Dendritic cell treated with granulocyte-macrophage colony-stimulating factor and Interleukin-4, amounts not matched to agents 40 ng/mL and 50 ng/mL, for 4 days (primary cell): Measurements from ENCODE around the gene HDAC9.

Experiments
- H3K27ac Mint-ChIP-seq: one replicate; pipeline ENCODE4 v1.8.0; 2022; ENCODE audit warnings: mild to moderate bottlenecking, mixed read lengths
- H3K27me3 Mint-ChIP-seq: one replicate; pipeline ENCODE4 v1.8.0; 2022; ENCODE audit warnings: mild to moderate bottlenecking, mixed read lengths
- H3K36me3 Mint-ChIP-seq: one replicate; pipeline ENCODE4 v1.8.0; 2022; ENCODE audit warnings: low read depth, mixed read lengths
- H3K4me1 Mint-ChIP-seq: one replicate; pipeline ENCODE4 v1.8.0; 2022; ENCODE audit warnings: low read depth, mixed read lengths
- H3K4me3 Mint-ChIP-seq: one replicate; pipeline ENCODE4 v1.8.0; 2022; ENCODE audit warnings: mild to moderate bottlenecking, moderate library complexity, mixed read lengths
- H3K9me3 Mint-ChIP-seq: one replicate; pipeline ENCODE4 v1.8.0; 2022; ENCODE audit warnings: mixed read lengths
- intact Hi-C: fragments of 100-400 bp; cut with micrococcal nuclease; formaldehyde crosslinking; loops from one replicate; pipeline ENCODE4 v1.15.0; 2022

Gene HDAC9

GRCh38 chr7:18828260-18828993, 332.9 kb downstream of the HDAC9 start:
- intact Hi-C loops = no loop called here
- no peaks in the 10 kb centered on the region for H3K36me3 Mint-ChIP-seq
- no peaks in the 10 kb centered on the region for H3K27me3 Mint-ChIP-seq
- no peaks in the 10 kb centered on the region for H3K9me3 Mint-ChIP-seq
- no peak overlapping the region for H3K4me3 Mint-ChIP-seq
- H3K27ac Mint-ChIP-seq = no peak overlapping the region
- H3K4me1 Mint-ChIP-seq = no peaks in the 10 kb centered on the region

DNA sequence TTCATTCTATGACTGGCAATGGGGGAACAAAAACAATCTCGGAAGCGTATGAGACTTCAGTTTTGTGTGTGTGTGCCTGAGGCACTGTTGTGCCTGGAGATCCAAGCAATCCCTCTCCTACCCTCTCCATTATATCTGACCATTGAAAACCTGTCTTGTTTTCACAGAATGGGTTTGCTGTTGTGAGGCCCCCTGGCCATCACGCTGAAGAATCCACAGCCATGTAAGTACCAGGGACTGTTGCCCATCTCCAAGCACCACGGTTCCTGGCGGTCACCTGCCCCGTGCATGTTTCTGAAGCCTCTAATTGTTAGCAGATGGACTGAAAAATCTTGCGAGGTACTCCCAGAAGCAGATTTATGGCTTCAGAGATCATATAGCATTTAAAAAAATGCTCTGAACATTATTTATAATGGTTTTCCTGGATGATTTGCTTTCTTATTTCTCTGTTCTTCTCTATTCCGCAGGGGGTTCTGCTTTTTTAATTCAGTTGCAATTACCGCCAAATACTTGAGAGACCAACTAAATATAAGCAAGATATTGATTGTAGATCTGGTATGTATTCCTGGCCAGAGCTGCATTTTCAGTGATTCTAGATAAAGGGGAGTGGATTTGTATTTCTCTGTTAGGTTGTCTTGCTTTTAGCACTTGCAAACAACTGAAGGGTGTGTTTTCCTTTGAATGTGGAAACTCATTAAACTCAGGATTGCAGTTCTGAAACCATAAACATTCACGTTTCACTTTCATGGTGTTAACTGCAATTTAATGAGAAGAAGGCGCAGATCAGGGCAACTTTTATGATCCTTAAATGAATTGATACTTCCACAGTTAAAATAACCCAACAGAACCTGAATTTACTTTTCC, 333.7 kb downstream of the HDAC9 start:
- H3K27me3 Mint-ChIP-seq = no peaks in the 10 kb centered on the region
- H3K27ac Mint-ChIP-seq = no peak overlapping the region
- H3K9me3 Mint-ChIP-seq = no peaks in the 10 kb centered on the region
- no peak overlapping the region for H3K4me3 Mint-ChIP-seq
- H3K4me1 Mint-ChIP-seq = no peaks in the 10 kb centered on the region
- intact Hi-C loops = no loop called here
- no peaks in the 10 kb centered on the region for H3K36me3 Mint-ChIP-seq

- Mint-ChIP-seq H3K4me1 (peaks cover under 1% of the 10 kb centered on the region), H3K4me3 (no peak overlapping the region), H3K27me3 (no peaks in the 10 kb centered on the region), H3K27ac (no peak overlapping the region), H3K36me3 (no peaks in the 10 kb centered on the region), H3K9me3 (no peaks in the 10 kb centered on the region)
- intact Hi-C loops = no loop called here
Measured at GRCh38 chr7:18829858-18830285, 334.3 kb downstream of the HDAC9 start.

GRCh38 chr7:18831419-18831818, 335.9 kb downstream of the HDAC9 start:
- H3K27me3 Mint-ChIP-seq = no peaks in the 10 kb centered on the region
- peaks cover 5% of the 10 kb centered on the region for H3K4me1 Mint-ChIP-seq
- intact Hi-C loops = no loop called here
- no peak overlapping the region for H3K27ac Mint-ChIP-seq
- no peaks in the 10 kb centered on the region for H3K36me3 Mint-ChIP-seq
- no peak overlapping the region for H3K4me3 Mint-ChIP-seq
- no peaks in the 10 kb centered on the region for H3K9me3 Mint-ChIP-seq

- intact Hi-C loops = no loop called here
- H3K27me3 Mint-ChIP-seq = no peaks in the 10 kb centered on the region
- no peaks in the 10 kb centered on the region for H3K36me3 Mint-ChIP-seq
Measured at GRCh38 chr7:18831943-18832342, 336.4 kb downstream of the HDAC9 start.

GRCh38 chr7:18834577-18834976, 339.0 kb downstream of the HDAC9 start:
- Mint-ChIP-seq H3K4me3 (no peak overlapping the region), H3K27me3 (no peaks in the 10 kb centered on the region), H3K27ac (no peak overlapping the region), H3K4me1 (peaks cover 5% of the 10 kb centered on the region), H3K9me3 (no peaks in the 10 kb centered on the region), H3K36me3 (no peaks in the 10 kb centered on the region)
- intact Hi-C loops = no loop called here

More at GRCh38 chr7:18831943-18832342, 336.4 kb downstream of the HDAC9 start:
- no peak overlapping the region for H3K27ac Mint-ChIP-seq
- H3K4me3 Mint-ChIP-seq = no peak overlapping the region
- H3K9me3 Mint-ChIP-seq = no peaks in the 10 kb centered on the region
- H3K4me1 Mint-ChIP-seq = peaks cover 5% of the 10 kb centered on the region

DNA sequence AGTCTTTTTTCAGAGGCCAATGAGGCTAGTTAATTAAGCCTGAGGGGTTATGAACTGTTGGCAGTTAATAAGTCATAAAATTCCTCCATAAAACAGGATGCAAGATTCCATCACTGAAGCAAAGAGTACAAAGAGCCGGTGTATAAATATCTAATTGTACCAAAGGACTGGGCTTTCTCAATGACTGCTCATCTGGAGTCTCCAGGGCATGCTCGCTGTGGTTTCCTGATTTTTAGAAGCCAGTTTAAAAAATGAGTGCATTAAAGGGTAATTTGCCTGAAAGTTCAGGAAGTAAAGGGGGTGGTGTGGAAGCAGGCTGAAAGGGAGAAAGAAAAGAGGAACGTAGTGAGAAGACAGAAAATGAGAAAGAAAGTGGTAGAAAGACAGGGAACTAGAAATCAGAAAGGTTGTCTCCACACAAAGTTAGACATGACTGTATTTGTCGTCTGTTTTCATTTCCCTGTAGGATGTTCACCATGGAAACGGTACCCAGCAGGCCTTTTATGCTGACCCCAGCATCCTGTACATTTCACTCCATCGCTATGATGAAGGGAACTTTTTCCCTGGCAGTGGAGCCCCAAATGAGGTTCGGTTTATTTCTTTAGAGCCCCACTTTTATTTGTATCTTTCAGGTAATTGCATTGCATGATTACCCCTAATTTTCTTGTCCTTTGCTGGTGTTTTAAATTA, 339.6 kb downstream of the HDAC9 start:
- Mint-ChIP-seq H3K4me3 (no peak overlapping the region), H3K27me3 (no peaks in the 10 kb centered on the region), H3K9me3 (no peaks in the 10 kb centered on the region), H3K36me3 (no peaks in the 10 kb centered on the region), H3K27ac (no peak overlapping the region), H3K4me1 (peaks cover 5% of the 10 kb centered on the region)
- intact Hi-C loops = no loop called here

DNA sequence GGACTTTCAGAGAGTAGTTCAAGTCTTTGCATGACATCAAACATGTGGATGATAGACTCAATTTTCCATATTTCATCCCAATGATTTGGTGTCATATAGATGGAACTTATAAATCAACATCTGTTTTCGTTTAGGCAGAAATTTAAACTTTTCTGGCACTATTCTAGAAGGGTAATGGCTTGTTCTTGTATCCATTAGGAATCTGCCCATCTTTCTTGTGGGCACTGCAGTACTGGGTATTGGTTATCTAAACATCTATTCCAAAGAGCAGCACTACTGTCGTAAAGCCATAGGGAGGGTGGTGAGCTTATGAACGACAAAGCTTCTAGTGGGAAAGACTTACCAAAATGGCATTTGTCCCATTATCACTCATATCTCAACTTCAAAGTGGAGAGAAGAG, 348.4 kb downstream of the HDAC9 start:
- Mint-ChIP-seq H3K4me3 (no peak overlapping the region), H3K9me3 (no peaks in the 10 kb centered on the region)

GRCh38 chr7:18844735-18845134, 349.2 kb downstream of the HDAC9 start:
- no peak overlapping the region for H3K4me3 Mint-ChIP-seq
- intact Hi-C loops = no loop called here
- H3K4me1 Mint-ChIP-seq = no peaks in the 10 kb centered on the region
- no peaks in the 10 kb centered on the region for H3K27me3 Mint-ChIP-seq
- H3K27ac Mint-ChIP-seq = no peak overlapping the region
- no peaks in the 10 kb centered on the region for H3K36me3 Mint-ChIP-seq
- H3K9me3 Mint-ChIP-seq = no peaks in the 10 kb centered on the region

More for the DNA sequence above, 348.4 kb downstream of the HDAC9 start:
- Mint-ChIP-seq H3K36me3 (no peaks in the 10 kb centered on the region), H3K4me1 (no peaks in the 10 kb centered on the region), H3K27me3 (no peaks in the 10 kb centered on the region), H3K27ac (no peak overlapping the region)
- intact Hi-C loops = no loop called here

DNA sequence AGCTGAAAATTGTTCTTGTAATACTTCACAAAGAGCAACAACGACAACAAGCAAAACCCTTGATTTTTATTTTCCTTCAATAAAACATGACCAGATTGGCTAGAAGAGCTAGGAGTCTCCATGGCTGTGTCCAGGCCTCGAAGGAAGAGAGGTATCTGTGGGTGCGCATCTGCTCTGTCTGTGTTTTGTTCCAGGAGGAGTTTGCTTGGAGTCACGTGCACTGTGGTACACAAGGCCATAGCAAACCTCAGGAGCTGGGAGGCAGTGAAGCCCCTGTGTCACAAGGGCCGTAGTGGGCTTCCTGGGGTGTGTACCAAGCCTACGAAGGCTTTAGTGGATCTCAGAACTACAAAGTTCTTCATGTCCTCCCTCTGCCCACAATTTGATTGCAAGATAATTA, 350.2 kb downstream of the HDAC9 start:
- H3K9me3 Mint-ChIP-seq = no peaks in the 10 kb centered on the region
- H3K27me3 Mint-ChIP-seq = no peaks in the 10 kb centered on the region
- no peak overlapping the region for H3K4me3 Mint-ChIP-seq
- intact Hi-C loops = no loop called here
- H3K36me3 Mint-ChIP-seq = no peaks in the 10 kb centered on the region
- H3K4me1 Mint-ChIP-seq = no peaks in the 10 kb centered on the region
- no peak overlapping the region for H3K27ac Mint-ChIP-seq

- intact Hi-C loops = no loop called here
- no peak overlapping the region for H3K27ac Mint-ChIP-seq
- no peaks in the 10 kb centered on the region for H3K4me1 Mint-ChIP-seq
Measured at GRCh38 chr7:18846765-18847215, 351.2 kb downstream of the HDAC9 start.

GRCh38 chr7:18849130-18849529, 353.6 kb downstream of the HDAC9 start:
- intact Hi-C loops = no loop called here
- H3K9me3 Mint-ChIP-seq = peaks cover 18% of the 10 kb centered on the region
- H3K27ac Mint-ChIP-seq = no peak overlapping the region
- no peak overlapping the region for H3K4me3 Mint-ChIP-seq
- H3K36me3 Mint-ChIP-seq = no peaks in the 10 kb centered on the region
- H3K4me1 Mint-ChIP-seq = no peaks in the 10 kb centered on the region
- no peaks in the 10 kb centered on the region for H3K27me3 Mint-ChIP-seq

More at GRCh38 chr7:18846765-18847215, 351.2 kb downstream of the HDAC9 start:
- no peaks in the 10 kb centered on the region for H3K36me3 Mint-ChIP-seq
- peaks cover 10% of the 10 kb centered on the region for H3K9me3 Mint-ChIP-seq
- H3K4me3 Mint-ChIP-seq = no peak overlapping the region
- H3K27me3 Mint-ChIP-seq = no peaks in the 10 kb centered on the region

- Mint-ChIP-seq H3K4me3 (no peak overlapping the region), H3K27me3 (no peaks in the 10 kb centered on the region), H3K27ac (no peak overlapping the region), H3K4me1 (no peaks in the 10 kb centered on the region), H3K9me3 (peaks cover 18% of the 10 kb centered on the region), H3K36me3 (no peaks in the 10 kb centered on the region)
- intact Hi-C loops = no loop called here
Measured at GRCh38 chr7:18855796-18856195, 360.2 kb downstream of the HDAC9 start.

DNA sequence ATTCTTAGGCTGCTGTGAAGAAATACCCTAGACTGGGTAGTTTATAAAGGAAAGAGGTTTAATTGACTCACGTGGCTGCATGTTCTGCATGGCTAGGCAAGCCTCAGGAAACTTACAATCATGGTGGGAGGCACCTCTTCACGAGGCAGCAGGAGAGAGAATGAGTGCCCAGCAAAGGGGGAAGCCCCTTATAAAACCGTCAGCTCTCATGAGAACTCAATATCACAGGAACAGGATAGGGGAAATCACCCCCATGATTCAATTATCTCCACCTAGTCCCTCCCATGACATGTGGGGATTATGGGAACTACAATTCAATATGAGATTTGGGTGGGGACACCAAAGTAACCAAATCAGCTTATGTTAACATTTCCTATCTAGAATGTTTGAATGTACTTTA, 362.7 kb downstream of the HDAC9 start:
- Mint-ChIP-seq H3K9me3 (peaks cover 11% of the 10 kb centered on the region), H3K4me3 (no peak overlapping the region), H3K4me1 (no peaks in the 10 kb centered on the region), H3K27me3 (no peaks in the 10 kb centered on the region), H3K27ac (no peak overlapping the region), H3K36me3 (no peaks in the 10 kb centered on the region)
- intact Hi-C loops = no loop called here
